ENCODE data around the gene TBC1D8.

DNA sequence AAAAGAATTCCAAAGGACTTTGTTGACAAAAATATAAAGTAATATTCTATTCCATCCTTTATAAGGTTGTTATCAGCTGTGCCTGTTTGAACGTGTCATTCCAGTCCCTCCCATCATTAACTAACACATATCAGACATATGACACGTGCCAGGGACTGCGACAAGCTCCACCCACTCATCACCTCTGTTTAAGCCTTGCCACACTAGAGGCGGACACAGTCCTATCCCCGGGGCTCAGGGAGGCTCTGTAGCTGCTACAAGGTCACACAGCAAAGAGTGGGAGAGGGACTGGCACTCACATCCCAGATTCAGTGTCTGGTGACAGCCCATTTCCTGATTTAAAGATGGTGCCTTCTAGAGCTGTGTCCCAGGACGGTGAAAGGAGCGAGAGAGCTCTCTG, 30.0 kb downstream of the TBC1D8 start:
- TF ChIP-seq, protein P1, sequence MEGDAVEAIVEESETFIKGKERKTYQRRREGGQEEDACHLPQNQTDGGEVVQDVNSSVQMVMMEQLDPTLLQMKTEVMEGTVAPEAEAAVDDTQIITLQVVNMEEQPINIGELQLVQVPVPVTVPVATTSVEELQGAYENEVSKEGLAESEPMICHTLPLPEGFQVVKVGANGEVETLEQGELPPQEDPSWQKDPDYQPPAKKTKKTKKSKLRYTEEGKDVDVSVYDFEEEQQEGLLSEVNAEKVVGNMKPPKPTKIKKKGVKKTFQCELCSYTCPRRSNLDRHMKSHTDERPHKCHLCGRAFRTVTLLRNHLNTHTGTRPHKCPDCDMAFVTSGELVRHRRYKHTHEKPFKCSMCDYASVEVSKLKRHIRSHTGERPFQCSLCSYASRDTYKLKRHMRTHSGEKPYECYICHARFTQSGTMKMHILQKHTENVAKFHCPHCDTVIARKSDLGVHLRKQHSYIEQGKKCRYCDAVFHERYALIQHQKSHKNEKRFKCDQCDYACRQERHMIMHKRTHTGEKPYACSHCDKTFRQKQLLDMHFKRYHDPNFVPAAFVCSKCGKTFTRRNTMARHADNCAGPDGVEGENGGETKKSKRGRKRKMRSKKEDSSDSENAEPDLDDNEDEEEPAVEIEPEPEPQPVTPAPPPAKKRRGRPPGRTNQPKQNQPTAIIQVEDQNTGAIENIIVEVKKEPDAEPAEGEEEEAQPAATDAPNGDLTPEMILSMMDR (conservative IDR thresholded peaks at IDR 0.05; ENCODE audit: low read depth in 2 of 2): no peak
- TF ChIP-seq POLR2AphosphoS5 (IDR thresholded peaks at IDR 0.05; ENCODE audit: low read depth): no peak

Data from GM23338 (cell line).